HepG2 (cell line): ENCODE data around the gene MAPKAPK3. TPM values are rescaled to one million over a fixed set of nuclear protein-coding genes. Genes with fewer than 3 reads are reported as not detected.

Experiments
- ATAC-seq: fragments of 200-7000 bp; cut with Tn5 transposase; 3 replicates; pipeline ENCODE4 v1.9.1; 2020; ENCODE audit warnings: mild to moderate bottlenecking, moderate library complexity
- BruUV-seq: library from RNA; stranded (reverse); fragments of 400-500 nt; replicated peaks from 2 replicates; lab custom pipeline; 2021; lab: Mats Ljungman, UMichigan
- CTCF ChIA-PET: fragments of 300-600 bp; formaldehyde crosslinking; extraction: SDS; loops from one replicate; lab custom pipeline; 2021; ENCODE audit warnings: low total read pairs, inconsistent platforms, low intra/inter-chr PET ratio; lab: Yijun Ruan, JAX
- POLR2A ChIA-PET: fragments of 350-600 bp; sonication (Branson Sonifier 250); formaldehyde crosslinking; loops from one replicate; lab custom pipeline; 2020; ENCODE audit warnings: antibody characterized with exemption, inconsistent platforms; lab: Yijun Ruan, JAX
- DNase-seq: peaks from one replicate; pipeline ENCODE4 v3.0.0-alpha.2; 2015; ENCODE audit warnings: low spot score
- FAIRE-seq: peaks from 3 replicates; lab custom pipeline; 2011; peaks lifted over from hg19 to GRCh38; lab: Jason Lieb, UNC
- H2AFZ ChIP-seq: one replicate; pipeline ENCODE4 v1.6.1; 2011; ENCODE audit warnings: low read length, inconsistent platforms
- H3K27ac ChIP-seq: fragments of 300-600 bp; 3 replicates; pipeline ENCODE4 v1.8.0; 2011; ENCODE audit warnings: mixed run types, mild to moderate bottlenecking, mixed read lengths, low read length, inconsistent platforms; ENCODE audit not compliant: insufficient read depth; ENCODE audit errors: extremely low read length
- H3K27me3 ChIP-seq, 2 experiments: fragments of 200-600 bp in 1 of 2; 2 replicates in 1 of 2; 3 replicates in 1 of 2; pipeline versions ENCODE4 v1.6.0 to v1.8.0; 2011; ENCODE audit warnings: low read length in 2 of 2, mild to moderate bottlenecking in 2 of 2, moderate library complexity in 2 of 2, inconsistent platforms in 1 of 2; ENCODE audit not compliant: insufficient read depth in 2 of 2, control insufficient read depth in 1 of 2
- H3K36me3 ChIP-seq, 2 experiments: fragments of 200-600 bp in 1 of 2; replicated peaks in 1 of 2; 2 replicates in 1 of 2; 3 replicates in 1 of 2; pipeline versions ENCODE4 v1.5.1 to v1.8.0; 2011; ENCODE audit warnings: low read length in 2 of 2, inconsistent platforms in 1 of 2; ENCODE audit not compliant: insufficient read depth in 2 of 2, control insufficient read depth in 1 of 2
- H3K4me1 ChIP-seq: 2 replicates; pipeline ENCODE4 v1.5.1; 2012; ENCODE audit warnings: low read length, inconsistent platforms; ENCODE audit not compliant: insufficient read depth
- H3K4me2 ChIP-seq: 2 replicates; pipeline ENCODE4 v1.6.0; 2011; ENCODE audit warnings: low read depth, low read length, inconsistent platforms
- H3K4me3 ChIP-seq, 3 experiments: fragments of 200-600 bp in 1 of 3; sonication (generic), shearing (Covaris generic) in 1 of 3; replicated peaks in 1 of 3; 2 replicates each; pipeline ENCODE4 v1.5.1; 2011 to 2016; ENCODE audit warnings: low read length in 3 of 3, inconsistent platforms in 2 of 3, low read depth in 2 of 3, mild to moderate bottlenecking in 2 of 3, control low read depth in 1 of 3, mixed read lengths in 1 of 3; ENCODE audit not compliant: insufficient read depth in 1 of 3
- H3K79me2 ChIP-seq: one replicate; pipeline ENCODE4 v1.6.1; 2011; ENCODE audit warnings: low read length, inconsistent platforms; ENCODE audit not compliant: insufficient read depth
- H3K9ac ChIP-seq: 2 replicates; pipeline ENCODE4 v1.6.0; 2011; ENCODE audit warnings: mild to moderate bottlenecking, low read depth, low read length, inconsistent platforms; ENCODE audit not compliant: insufficient read depth
- H3K9me3 ChIP-seq: 2 replicates; pipeline ENCODE4 v1.5.1; 2012; ENCODE audit warnings: mild to moderate bottlenecking, low read length
- H4K20me1 ChIP-seq: 2 replicates; pipeline ENCODE4 v1.6.0; 2011; ENCODE audit warnings: inconsistent platforms, mild to moderate bottlenecking, low read length, moderate library complexity; ENCODE audit not compliant: insufficient read depth
- BCL6 ChIP-seq: IDR thresholded peaks from 2 replicates; pipeline ENCODE4 v1.6.1; 2016; ENCODE audit warnings: missing genetic modification reagents, missing compliant biosample characterization
- FOSL1 ChIP-seq: sonication (generic); formaldehyde crosslinking; IDR thresholded peaks from 2 replicates; pipeline ENCODE4 v1.9.0; 2021; ENCODE audit warnings: missing genetic modification reagents, borderline replicate concordance
- FOXC1 ChIP-seq: sonication (generic); formaldehyde crosslinking; IDR thresholded peaks from 2 replicates; pipeline ENCODE4 v1.8.0; 2022; ENCODE audit warnings: mild to moderate bottlenecking, missing genetic modification reagents, borderline replicate concordance
- GMEB2 ChIP-seq: IDR thresholded peaks from 2 replicates; pipeline ENCODE4 v1.6.1; 2016; ENCODE audit warnings: missing biosample characterization, missing genetic modification reagents, low read depth
- ISX ChIP-seq: sonication (generic); formaldehyde crosslinking; conservative IDR thresholded peaks from 2 replicates; pipeline ENCODE4 v1.5.0; 2020; ENCODE audit warnings: missing genetic modification reagents
- NR2F2 ChIP-seq: IDR thresholded peaks from 2 replicates; pipeline ENCODE4 v1.6.1; 2012; ENCODE audit warnings: low read depth, inconsistent platforms, borderline replicate concordance
- SAFB2 ChIP-seq: sonication (generic); formaldehyde crosslinking; IDR thresholded peaks from 2 replicates; pipeline ENCODE4 v1.5.1; 2020; ENCODE audit warnings: missing genetic modification reagents, low read depth, mild to moderate bottlenecking, borderline replicate concordance
- ZHX2 ChIP-seq, 2 experiments: sonication (generic) in 1 of 2; formaldehyde crosslinking in 1 of 2; IDR thresholded peaks; 2 replicates each; pipeline versions ENCODE4 v1.6.1 to v1.9.0; 2014 to 2022; ENCODE audit warnings: antibody characterized with exemption in 1 of 2, borderline replicate concordance in 1 of 2, inconsistent platforms in 1 of 2, low read depth in 1 of 2, missing genetic modification reagents in 1 of 2
- ZMYM2 ChIP-seq: sonication (generic); formaldehyde crosslinking; IDR thresholded peaks from 2 replicates; pipeline ENCODE4 v1.8.0; 2022; ENCODE audit warnings: mild to moderate bottlenecking, missing genetic modification reagents
- ZNF282 ChIP-seq: fragments of 450-650 bp; IDR thresholded peaks from 2 replicates; pipeline ENCODE4 v1.6.1; 2018; ENCODE audit not compliant: partially characterized antibody
- ZNF609 ChIP-seq: sonication (generic); formaldehyde crosslinking; IDR thresholded peaks from 2 replicates; pipeline ENCODE4 v1.4.0; 2020; ENCODE audit warnings: mild to moderate bottlenecking, missing genetic modification reagents, borderline replicate concordance
- ZNF652 ChIP-seq: IDR thresholded peaks from 2 replicates; pipeline ENCODE4 v1.6.1; 2016; ENCODE audit warnings: low read depth, borderline replicate concordance
- WGBS: methylation state at CpG from one replicate; pipeline ENCODE4 v1.1.6; 2017; ENCODE audit warnings: low lambda C conversion rate; 5-methylcytosine and 5-hydroxymethylcytosine counted together
- in situ Hi-C: cut with HindIII; loops from 2 replicates; pipeline ENCODE4 v1.10.0; 2017; ENCODE audit warnings: low pct_unique_long_range_greater_than_20kb; ENCODE audit not compliant: extremely low pct_ligation_motif_present
- intact Hi-C: fragments of 100-400 bp; cut with micrococcal nuclease; formaldehyde crosslinking; loops from one replicate; pipeline ENCODE4 v1.10.0; 2022; ENCODE audit not compliant: unreplicated experiment
- polyA plus RNA-seq, 8 experiments: library from polyadenylated mRNA; depleted of rRNA in 3 of 8; stranded (reverse) in 7 of 8; unstranded in 1 of 8; fragments of >200 nt; fragmentation: Illumina TruSeq in 4 of 8; extraction: Trizol in 4 of 8; gene quantifications; 2 replicates each; pipeline versions ENCODE4 v1.2.1 to v1.2.3, GENCODE V29; 2011 to 2016; ENCODE audit warnings: low read depth in 4 of 8, missing spikeins in 1 of 8, mixed read lengths in 1 of 8; ENCODE audit not compliant: insufficient read depth in 1 of 8
- total RNA-seq, 5 experiments: library from RNA; depleted of rRNA; stranded (reverse); fragments of >200 nt; fragmentation: Illumina TruSeq; extraction: Trizol; gene quantifications; 2 replicates each; pipeline ENCODE4 v1.2.3, GENCODE V29; 2016; ENCODE audit warnings: low read depth in 1 of 5

The MAPKAPK3 gene
- total and polyA plus RNA-seq, 2 of the 13 experiments (the other 11 are each of a cell fraction or from before 2014, with no cell fraction given): 39.9 to 41.2 TPM

DNA sequence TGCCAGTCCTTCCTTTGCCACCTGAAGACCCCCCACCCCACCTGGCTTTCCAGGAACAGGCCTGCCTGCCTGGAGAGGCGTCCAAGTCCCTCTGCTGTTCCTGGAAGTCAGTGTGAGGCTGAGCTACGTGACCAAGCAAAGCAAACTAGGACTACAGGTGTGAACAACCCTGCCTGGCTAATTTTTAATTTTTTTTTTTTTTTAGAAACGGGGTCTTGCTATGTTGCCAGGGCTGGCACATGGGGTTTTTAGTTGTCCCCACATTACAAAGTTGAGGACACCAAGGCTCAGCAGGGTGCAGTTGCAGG, 30.2 kb upstream of the MAPKAPK3 start:
- DNase-seq: no peak
- Histone ChIP-seq H4K20me1 (no peaks in the 10 kb centered on the region), H3K4me3 (no peak overlapping the region), H3K27me3 (no peaks in the 10 kb centered on the region; a peak in 1 of 5 replicates), H3K27ac (peak overlapping the region; percentile 99), H3K9ac (no peak overlapping the region), H3K79me2 (no peaks in the 10 kb centered on the region), H3K9me3 (no peaks in the 10 kb centered on the region), H3K4me2 (no peak overlapping the region), H2AFZ (no peak overlapping the region), H3K36me3 (no peaks in the 10 kb centered on the region), H3K4me1 (peaks cover 100% of the 10 kb centered on the region)
- no TSS peak for BruUV-seq
- FAIRE-seq: no peak
- 51% methylated on average over 3 of the region's 3 CpGs for WGBS
- ChIA-PET CTCF (no interaction called here), POLR2A (interaction anchor here (1.1 to 3.8 kb wide), 6 partner anchors 15 to 798 kb away, joined by 3 to 34 read pairs (median 7); partner anchors contain the start of genes CISH, HEMK1, MANF and MAPKAPK3)
- in situ Hi-C loops (no loop called here), intact Hi-C loops (no loop called here)
- no peak for ATAC-seq
- TF ChIP-seq SAFB2 (CRISPR knock-in tag) (0 out of 2 replicates have a peak, but pooled peaks have one; percentile 4), FOSL1 (CRISPR knock-in tag) (no peak), ZNF609 (CRISPR knock-in tag) (no peak), NR2F2 (no peak), ZNF282 (no peak), ZHX2 (IDR thresholded peaks at IDR 0.05; ENCODE audit: low read depth) (no peak), ZHX2 (CRISPR knock-in tag; IDR thresholded peaks at IDR 0.05; ENCODE audit: borderline replicate concordance) (no peak), ZMYM2 (CRISPR knock-in tag) (no peak), GMEB2 (CRISPR knock-in tag) (no peak), ZNF652 (CRISPR knock-in tag) (no peak), BCL6 (CRISPR knock-in tag) (peak; percentile 93), FOXC1 (CRISPR knock-in tag) (no peak), ISX (no peak)
